HepG2 (cell line): ENCODE measurements around the gene TMEM156. TPM values are rescaled to one million over a fixed set of nuclear protein-coding genes. Genes with fewer than 3 reads are reported as not detected.

Experiments
- ATAC-seq: fragments of 200-7000 bp; cut with Tn5 transposase; 3 replicates; pipeline ENCODE4 v1.9.1; 2020; ENCODE audit warnings: mild to moderate bottlenecking, moderate library complexity
- BruUV-seq: library from RNA; stranded (reverse); fragments of 400-500 nt; replicated peaks from 2 replicates; lab custom pipeline; 2021; lab: Mats Ljungman, UMichigan
- CTCF ChIA-PET: fragments of 300-600 bp; formaldehyde crosslinking; extraction: SDS; loops from one replicate; lab custom pipeline; 2021; ENCODE audit warnings: low total read pairs, inconsistent platforms, low intra/inter-chr PET ratio; lab: Yijun Ruan, JAX
- POLR2A ChIA-PET: fragments of 350-600 bp; sonication (Branson Sonifier 250); formaldehyde crosslinking; loops from one replicate; lab custom pipeline; 2020; ENCODE audit warnings: antibody characterized with exemption, inconsistent platforms; lab: Yijun Ruan, JAX
- DNase-seq: peaks from one replicate; pipeline ENCODE4 v3.0.0-alpha.2; 2015; ENCODE audit warnings: low spot score
- FAIRE-seq: peaks from 3 replicates; lab custom pipeline; 2011; peaks lifted over from hg19 to GRCh38; lab: Jason Lieb, UNC
- H2AFZ ChIP-seq: one replicate; pipeline ENCODE4 v1.6.1; 2011; ENCODE audit warnings: low read length, inconsistent platforms
- H3K27ac ChIP-seq: fragments of 300-600 bp; 3 replicates; pipeline ENCODE4 v1.8.0; 2011; ENCODE audit warnings: mixed run types, mild to moderate bottlenecking, mixed read lengths, low read length, inconsistent platforms; ENCODE audit not compliant: insufficient read depth; ENCODE audit errors: extremely low read length
- H3K27me3 ChIP-seq, 2 experiments: fragments of 200-600 bp in 1 of 2; 2 replicates in 1 of 2; 3 replicates in 1 of 2; pipeline versions ENCODE4 v1.6.0 to v1.8.0; 2011; ENCODE audit warnings: low read length in 2 of 2, mild to moderate bottlenecking in 2 of 2, moderate library complexity in 2 of 2, inconsistent platforms in 1 of 2; ENCODE audit not compliant: insufficient read depth in 2 of 2, control insufficient read depth in 1 of 2
- H3K36me3 ChIP-seq, 2 experiments: fragments of 200-600 bp in 1 of 2; replicated peaks in 1 of 2; 2 replicates in 1 of 2; 3 replicates in 1 of 2; pipeline versions ENCODE4 v1.5.1 to v1.8.0; 2011; ENCODE audit warnings: low read length in 2 of 2, inconsistent platforms in 1 of 2; ENCODE audit not compliant: insufficient read depth in 2 of 2, control insufficient read depth in 1 of 2
- H3K4me1 ChIP-seq: 2 replicates; pipeline ENCODE4 v1.5.1; 2012; ENCODE audit warnings: low read length, inconsistent platforms; ENCODE audit not compliant: insufficient read depth
- H3K4me2 ChIP-seq: 2 replicates; pipeline ENCODE4 v1.6.0; 2011; ENCODE audit warnings: low read depth, low read length, inconsistent platforms
- H3K4me3 ChIP-seq, 3 experiments: fragments of 200-600 bp in 1 of 3; sonication (generic), shearing (Covaris generic) in 1 of 3; replicated peaks in 1 of 3; 2 replicates each; pipeline ENCODE4 v1.5.1; 2011 to 2016; ENCODE audit warnings: low read length in 3 of 3, inconsistent platforms in 2 of 3, low read depth in 2 of 3, mild to moderate bottlenecking in 2 of 3, control low read depth in 1 of 3, mixed read lengths in 1 of 3; ENCODE audit not compliant: insufficient read depth in 1 of 3
- H3K79me2 ChIP-seq: one replicate; pipeline ENCODE4 v1.6.1; 2011; ENCODE audit warnings: low read length, inconsistent platforms; ENCODE audit not compliant: insufficient read depth
- H3K9ac ChIP-seq: 2 replicates; pipeline ENCODE4 v1.6.0; 2011; ENCODE audit warnings: mild to moderate bottlenecking, low read depth, low read length, inconsistent platforms; ENCODE audit not compliant: insufficient read depth
- H3K9me3 ChIP-seq: 2 replicates; pipeline ENCODE4 v1.5.1; 2012; ENCODE audit warnings: mild to moderate bottlenecking, low read length
- H4K20me1 ChIP-seq: 2 replicates; pipeline ENCODE4 v1.6.0; 2011; ENCODE audit warnings: inconsistent platforms, mild to moderate bottlenecking, low read length, moderate library complexity; ENCODE audit not compliant: insufficient read depth
- ATAD3A ChIP-seq: sonication (generic); formaldehyde crosslinking; IDR thresholded peaks from 2 replicates; pipeline ENCODE4 v1.4.0; 2020; ENCODE audit warnings: missing genetic modification reagents
- HDAC6 ChIP-seq: fragments of 200-600 bp; sonication (generic); IDR thresholded peaks from 2 replicates; pipeline ENCODE4 v1.7.0; 2017; ENCODE audit warnings: mild to moderate bottlenecking, antibody characterized with exemption, low read length, low read depth
- NR2C2 ChIP-seq: sonication (generic); formaldehyde crosslinking; IDR thresholded peaks from 2 replicates; pipeline ENCODE4 v1.4.0; 2020; ENCODE audit warnings: missing genetic modification reagents, mild to moderate bottlenecking, moderate library complexity, borderline replicate concordance
- STAT5B ChIP-seq: sonication (generic); formaldehyde crosslinking; IDR thresholded peaks from 2 replicates; pipeline ENCODE4 v1.4.0; 2020; ENCODE audit warnings: missing genetic modification reagents
- TCF7 ChIP-seq: sonication (generic); IDR thresholded peaks from 2 replicates; pipeline ENCODE4 v1.6.1; 2016; ENCODE audit warnings: antibody characterized with exemption, low read depth
- TEAD3 ChIP-seq: optimal IDR thresholded peaks from 2 replicates; pipeline ENCODE3; 2016; ENCODE audit warnings: borderline replicate concordance
- XBP1 ChIP-seq: sonication (generic); formaldehyde crosslinking; IDR thresholded peaks from 2 replicates; pipeline ENCODE4 v1.5.0; 2020; ENCODE audit warnings: missing genetic modification reagents
- ZFX ChIP-seq: sonication (generic); formaldehyde crosslinking; IDR thresholded peaks from 2 replicates; pipeline ENCODE4 v1.4.0; 2020; ENCODE audit warnings: mild to moderate bottlenecking, low read depth, missing genetic modification reagents, moderate library complexity
- ZNF263 ChIP-seq: sonication (generic); formaldehyde crosslinking; IDR thresholded peaks from 2 replicates; pipeline ENCODE4 v1.4.0; 2020; ENCODE audit warnings: missing genetic modification reagents
- ZNF33A ChIP-seq: sonication (generic); formaldehyde crosslinking; IDR thresholded peaks from 2 replicates; pipeline ENCODE4 v1.5.1; 2020; ENCODE audit warnings: missing genetic modification reagents, mild to moderate bottlenecking, moderate library complexity, borderline replicate concordance
- ZNF33B ChIP-seq: sonication (generic); formaldehyde crosslinking; IDR thresholded peaks from 2 replicates; pipeline ENCODE4 v1.5.1; 2020; ENCODE audit warnings: mild to moderate bottlenecking, missing genetic modification reagents
- ZNF350 ChIP-seq: sonication (generic); formaldehyde crosslinking; IDR thresholded peaks from 2 replicates; pipeline ENCODE4 v1.4.0; 2020; ENCODE audit warnings: mild to moderate bottlenecking, low read depth, missing genetic modification reagents, borderline replicate concordance
- ZNF7 ChIP-seq: IDR thresholded peaks from 2 replicates; pipeline ENCODE4 v1.6.1; 2016; ENCODE audit warnings: missing biosample characterization, missing genetic modification reagents
- ZNF841 ChIP-seq: sonication (generic); formaldehyde crosslinking; IDR thresholded peaks from 2 replicates; pipeline ENCODE4 v1.8.1; 2023; ENCODE audit warnings: missing genetic modification reagents, borderline replicate concordance
- ZSCAN12 ChIP-seq: sonication (generic); formaldehyde crosslinking; IDR thresholded peaks from 2 replicates; pipeline ENCODE4 v1.9.0; 2021; ENCODE audit warnings: mild to moderate bottlenecking, missing genetic modification reagents
- WGBS: methylation state at CpG from one replicate; pipeline ENCODE4 v1.1.6; 2017; ENCODE audit warnings: low lambda C conversion rate; 5-methylcytosine and 5-hydroxymethylcytosine counted together
- in situ Hi-C: cut with HindIII; loops from 2 replicates; pipeline ENCODE4 v1.10.0; 2017; ENCODE audit warnings: low pct_unique_long_range_greater_than_20kb; ENCODE audit not compliant: extremely low pct_ligation_motif_present
- intact Hi-C: fragments of 100-400 bp; cut with micrococcal nuclease; formaldehyde crosslinking; loops from one replicate; pipeline ENCODE4 v1.10.0; 2022; ENCODE audit not compliant: unreplicated experiment
- polyA plus RNA-seq, 8 experiments: library from polyadenylated mRNA; depleted of rRNA in 3 of 8; stranded (reverse) in 7 of 8; unstranded in 1 of 8; fragments of >200 nt; fragmentation: Illumina TruSeq in 4 of 8; extraction: Trizol in 4 of 8; gene quantifications; 2 replicates each; pipeline versions ENCODE4 v1.2.1 to v1.2.3, GENCODE V29; 2011 to 2016; ENCODE audit warnings: low read depth in 4 of 8, missing spikeins in 1 of 8, mixed read lengths in 1 of 8; ENCODE audit not compliant: insufficient read depth in 1 of 8
- total RNA-seq, 5 experiments: library from RNA; depleted of rRNA; stranded (reverse); fragments of >200 nt; fragmentation: Illumina TruSeq; extraction: Trizol; gene quantifications; 2 replicates each; pipeline ENCODE4 v1.2.3, GENCODE V29; 2016; ENCODE audit warnings: low read depth in 1 of 5
- TF ChIP-seq, protein P1 (sequence below): sonication (generic); formaldehyde crosslinking; IDR thresholded peaks from 2 replicates; pipeline ENCODE4 v1.5.1; 2020; ENCODE audit warnings: mild to moderate bottlenecking, moderate library complexity, missing genetic modification reagents
- TF ChIP-seq, protein P2 (sequence below): sonication (generic); formaldehyde crosslinking; IDR thresholded peaks from 2 replicates; pipeline ENCODE4 v1.4.0; 2020; ENCODE audit warnings: missing genetic modification reagents; ENCODE audit errors: not compliant biosample characterization
- TF ChIP-seq, protein P3 (sequence below): IDR thresholded peaks from 2 replicates; pipeline ENCODE4 v1.6.1; 2016; ENCODE audit warnings: low read depth, missing genetic modification reagents, missing compliant biosample characterization

The TMEM156 gene
- total and polyA plus RNA-seq, 2 of the 13 experiments (the other 11 are each of a cell fraction or from before 2014, with no cell fraction given) = 1.6 TPM; not detected in 1

DNA sequence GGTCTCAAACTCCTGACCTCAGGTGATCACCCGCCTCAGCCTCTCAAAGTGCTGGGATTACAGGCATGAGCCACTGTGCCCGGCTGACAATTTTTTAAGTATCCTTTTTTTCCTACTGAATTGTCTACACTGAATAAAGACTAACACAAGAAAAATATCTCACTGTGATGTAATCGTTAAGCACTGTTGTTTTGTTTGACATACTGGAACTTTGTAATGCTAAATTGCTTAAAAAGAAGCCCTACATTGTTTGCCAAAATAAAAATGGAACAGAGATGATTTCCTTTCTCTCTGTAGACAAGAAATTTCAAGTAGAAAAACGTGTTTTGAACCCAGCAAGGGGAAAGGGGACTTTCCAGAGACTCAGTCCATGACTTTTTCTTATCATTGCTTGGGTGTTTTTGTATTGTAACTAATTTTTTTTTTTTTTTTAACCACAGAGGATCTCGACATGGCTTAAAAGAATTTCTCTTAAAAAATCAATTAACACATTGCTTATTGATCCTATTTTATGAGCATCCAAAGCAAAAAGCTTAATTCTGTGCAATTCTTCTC is 74.9 kb downstream of the TMEM156 start:
- ChIA-PET CTCF (no interaction called here), POLR2A (no interaction called here)
- no peak overlapping the region for H3K9ac ChIP-seq
- in situ Hi-C loops = no loop called here
- H2AFZ ChIP-seq = no peak overlapping the region
- H3K36me3 ChIP-seq = no peaks in the 10 kb centered on the region
- H3K79me2 ChIP-seq = no peaks in the 10 kb centered on the region
- no peak overlapping the region for H3K4me2 ChIP-seq
- BruUV-seq = no TSS peak
- WGBS = 27% methylated on average over 5 of the region's 5 CpGs
- no peak for DNase-seq
- TF ChIP-seq, protein P1, sequence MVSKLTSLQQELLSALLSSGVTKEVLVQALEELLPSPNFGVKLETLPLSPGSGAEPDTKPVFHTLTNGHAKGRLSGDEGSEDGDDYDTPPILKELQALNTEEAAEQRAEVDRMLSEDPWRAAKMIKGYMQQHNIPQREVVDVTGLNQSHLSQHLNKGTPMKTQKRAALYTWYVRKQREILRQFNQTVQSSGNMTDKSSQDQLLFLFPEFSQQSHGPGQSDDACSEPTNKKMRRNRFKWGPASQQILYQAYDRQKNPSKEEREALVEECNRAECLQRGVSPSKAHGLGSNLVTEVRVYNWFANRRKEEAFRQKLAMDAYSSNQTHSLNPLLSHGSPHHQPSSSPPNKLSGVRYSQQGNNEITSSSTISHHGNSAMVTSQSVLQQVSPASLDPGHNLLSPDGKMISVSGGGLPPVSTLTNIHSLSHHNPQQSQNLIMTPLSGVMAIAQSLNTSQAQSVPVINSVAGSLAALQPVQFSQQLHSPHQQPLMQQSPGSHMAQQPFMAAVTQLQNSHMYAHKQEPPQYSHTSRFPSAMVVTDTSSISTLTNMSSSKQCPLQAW (CRISPR knock-in tag) = no peak
- TF ChIP-seq NR2C2 (CRISPR knock-in tag) = no peak
- TF ChIP-seq ZNF7 (CRISPR knock-in tag) = no peak
- no peak for TF ChIP-seq ZNF263
- no peak for TF ChIP-seq ZNF33B (CRISPR knock-in tag)
- TF ChIP-seq ATAD3A = no peak
- TF ChIP-seq ZFX (CRISPR knock-in tag) = no peak
- no peak for TF ChIP-seq HDAC6
- TF ChIP-seq ZNF33A (CRISPR knock-in tag) = no peak
- TF ChIP-seq ZNF350 (CRISPR knock-in tag) = no peak
- no peak for TF ChIP-seq STAT5B (CRISPR knock-in tag)
- TF ChIP-seq, protein P2, sequence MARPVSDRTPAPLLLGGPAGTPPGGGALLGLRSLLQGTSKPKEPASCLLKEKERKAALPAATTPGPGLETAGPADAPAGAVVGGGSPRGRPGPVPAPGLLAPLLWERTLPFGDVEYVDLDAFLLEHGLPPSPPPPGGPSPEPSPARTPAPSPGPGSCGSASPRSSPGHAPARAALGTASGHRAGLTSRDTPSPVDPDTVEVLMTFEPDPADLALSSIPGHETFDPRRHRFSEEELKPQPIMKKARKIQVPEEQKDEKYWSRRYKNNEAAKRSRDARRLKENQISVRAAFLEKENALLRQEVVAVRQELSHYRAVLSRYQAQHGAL (CRISPR knock-in tag) = no peak
- no peak for TF ChIP-seq TEAD3
- TF ChIP-seq TCF7 = no peak
- no peak for TF ChIP-seq ZNF841 (CRISPR knock-in tag)
- no peak for TF ChIP-seq ZSCAN12
- TF ChIP-seq, protein P3, sequence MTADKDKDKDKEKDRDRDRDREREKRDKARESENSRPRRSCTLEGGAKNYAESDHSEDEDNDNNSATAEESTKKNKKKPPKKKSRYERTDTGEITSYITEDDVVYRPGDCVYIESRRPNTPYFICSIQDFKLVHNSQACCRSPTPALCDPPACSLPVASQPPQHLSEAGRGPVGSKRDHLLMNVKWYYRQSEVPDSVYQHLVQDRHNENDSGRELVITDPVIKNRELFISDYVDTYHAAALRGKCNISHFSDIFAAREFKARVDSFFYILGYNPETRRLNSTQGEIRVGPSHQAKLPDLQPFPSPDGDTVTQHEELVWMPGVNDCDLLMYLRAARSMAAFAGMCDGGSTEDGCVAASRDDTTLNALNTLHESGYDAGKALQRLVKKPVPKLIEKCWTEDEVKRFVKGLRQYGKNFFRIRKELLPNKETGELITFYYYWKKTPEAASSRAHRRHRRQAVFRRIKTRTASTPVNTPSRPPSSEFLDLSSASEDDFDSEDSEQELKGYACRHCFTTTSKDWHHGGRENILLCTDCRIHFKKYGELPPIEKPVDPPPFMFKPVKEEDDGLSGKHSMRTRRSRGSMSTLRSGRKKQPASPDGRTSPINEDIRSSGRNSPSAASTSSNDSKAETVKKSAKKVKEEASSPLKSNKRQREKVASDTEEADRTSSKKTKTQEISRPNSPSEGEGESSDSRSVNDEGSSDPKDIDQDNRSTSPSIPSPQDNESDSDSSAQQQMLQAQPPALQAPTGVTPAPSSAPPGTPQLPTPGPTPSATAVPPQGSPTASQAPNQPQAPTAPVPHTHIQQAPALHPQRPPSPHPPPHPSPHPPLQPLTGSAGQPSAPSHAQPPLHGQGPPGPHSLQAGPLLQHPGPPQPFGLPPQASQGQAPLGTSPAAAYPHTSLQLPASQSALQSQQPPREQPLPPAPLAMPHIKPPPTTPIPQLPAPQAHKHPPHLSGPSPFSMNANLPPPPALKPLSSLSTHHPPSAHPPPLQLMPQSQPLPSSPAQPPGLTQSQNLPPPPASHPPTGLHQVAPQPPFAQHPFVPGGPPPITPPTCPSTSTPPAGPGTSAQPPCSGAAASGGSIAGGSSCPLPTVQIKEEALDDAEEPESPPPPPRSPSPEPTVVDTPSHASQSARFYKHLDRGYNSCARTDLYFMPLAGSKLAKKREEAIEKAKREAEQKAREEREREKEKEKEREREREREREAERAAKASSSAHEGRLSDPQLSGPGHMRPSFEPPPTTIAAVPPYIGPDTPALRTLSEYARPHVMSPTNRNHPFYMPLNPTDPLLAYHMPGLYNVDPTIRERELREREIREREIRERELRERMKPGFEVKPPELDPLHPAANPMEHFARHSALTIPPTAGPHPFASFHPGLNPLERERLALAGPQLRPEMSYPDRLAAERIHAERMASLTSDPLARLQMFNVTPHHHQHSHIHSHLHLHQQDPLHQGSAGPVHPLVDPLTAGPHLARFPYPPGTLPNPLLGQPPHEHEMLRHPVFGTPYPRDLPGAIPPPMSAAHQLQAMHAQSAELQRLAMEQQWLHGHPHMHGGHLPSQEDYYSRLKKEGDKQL = no peak
- TF ChIP-seq XBP1 (CRISPR knock-in tag) = no peak
- H3K9me3 ChIP-seq = no peaks in the 10 kb centered on the region
- no peak overlapping the region for H3K27ac ChIP-seq
- no peaks in the 10 kb centered on the region for H4K20me1 ChIP-seq
- H3K27me3 ChIP-seq = no peaks in the 10 kb centered on the region
- H3K4me1 ChIP-seq = no peaks in the 10 kb centered on the region; the same call in 1 of the 2 replicates
- no peak for FAIRE-seq
- H3K4me3 ChIP-seq = no peak overlapping the region
- intact Hi-C loops = no loop called here
- ATAC-seq = no peak
